IPS-NIHi11 (cell line): ENCODE results near the gene GPR17.

ENCODE experiments used
- DNase-seq: peaks from one replicate; pipeline ENCODE4 v3.0.0; 2012; ENCODE audit warnings: mixed read lengths, low spot score

The GPR17 gene

GRCh38 chr2:127645395-127646291 lies at the start of gene GPR17:
Gene GPR17 (plus strand): TSS chr2:127646153. CDS start chr2:127650736, 4,583 bp downstream.
- no peak for DNase-seq

GRCh38 chr2:127596311-127597045 lies 49.5 kb upstream of the GPR17 start:
- DNase-seq = no peak

DNA sequence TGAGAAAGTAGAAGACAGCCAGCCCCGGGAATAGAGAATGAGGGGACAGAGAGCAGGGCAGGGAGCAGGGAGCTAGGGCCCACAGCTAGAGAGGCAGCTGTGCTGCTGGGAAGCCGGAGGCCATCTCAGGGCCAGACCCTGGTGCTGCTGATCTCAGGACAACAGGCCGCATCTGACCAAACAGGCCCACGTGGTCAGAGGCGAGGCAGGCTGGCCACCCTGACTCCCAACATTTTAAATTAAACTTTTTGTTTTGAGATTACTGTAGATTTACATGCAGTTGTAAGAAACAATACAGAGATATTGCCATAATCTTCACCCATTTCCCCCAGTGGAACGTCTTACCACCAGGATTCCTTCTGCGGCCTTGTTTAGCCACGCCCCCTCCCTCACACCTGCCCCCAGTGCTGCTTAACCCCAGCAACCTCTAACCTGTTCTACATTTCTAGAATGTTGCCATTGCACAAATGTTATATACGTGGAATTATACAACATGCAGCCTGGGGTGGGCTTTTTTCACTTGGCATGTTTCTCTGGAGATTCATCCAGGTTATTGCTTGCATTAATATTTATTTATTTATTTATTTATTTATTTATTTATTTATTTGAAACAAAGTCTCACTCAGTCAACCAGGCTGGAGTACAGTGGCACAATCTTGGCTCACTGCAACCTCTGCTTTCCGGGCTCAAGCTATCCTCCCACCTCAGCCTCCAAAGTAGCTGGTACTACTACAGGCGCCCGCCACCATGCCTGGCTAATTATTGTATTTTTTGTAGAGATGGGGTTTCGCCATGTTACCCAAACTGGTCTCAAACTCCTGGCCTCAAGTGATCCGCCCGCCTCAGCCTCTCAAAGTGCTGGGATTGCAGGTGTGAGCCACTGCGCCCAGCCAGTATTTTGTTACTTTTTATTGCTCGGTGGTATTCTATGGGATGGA lies 48.6 kb upstream of the GPR17 start:
- no peak for DNase-seq

DNA sequence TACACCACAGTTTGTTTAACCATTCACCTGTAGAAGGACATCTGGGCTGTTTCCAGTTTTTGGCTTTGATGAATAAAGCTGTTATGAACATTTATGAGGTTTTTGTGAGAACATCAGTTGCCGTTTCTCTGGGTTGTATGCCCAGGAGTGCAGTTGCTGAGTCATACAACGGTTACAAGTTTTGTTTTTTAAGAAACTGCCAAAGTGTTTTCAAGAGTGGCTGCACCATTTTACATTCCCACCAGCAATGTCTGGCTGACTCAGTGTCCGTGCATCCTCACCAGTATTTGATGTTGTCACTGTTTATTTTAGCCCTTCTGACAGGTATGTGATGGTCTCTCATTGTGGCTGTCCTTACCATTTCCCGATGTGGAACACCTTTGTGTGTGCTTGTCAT lies 48.0 kb upstream of the GPR17 start:
- DNase-seq = no peak

- DNase-seq = no peak
Measured at GRCh38 chr2:127598711-127599110, 47.2 kb upstream of the GPR17 start.

GRCh38 chr2:127599211-127599610 lies 46.7 kb upstream of the GPR17 start:
- no peak for DNase-seq

DNA sequence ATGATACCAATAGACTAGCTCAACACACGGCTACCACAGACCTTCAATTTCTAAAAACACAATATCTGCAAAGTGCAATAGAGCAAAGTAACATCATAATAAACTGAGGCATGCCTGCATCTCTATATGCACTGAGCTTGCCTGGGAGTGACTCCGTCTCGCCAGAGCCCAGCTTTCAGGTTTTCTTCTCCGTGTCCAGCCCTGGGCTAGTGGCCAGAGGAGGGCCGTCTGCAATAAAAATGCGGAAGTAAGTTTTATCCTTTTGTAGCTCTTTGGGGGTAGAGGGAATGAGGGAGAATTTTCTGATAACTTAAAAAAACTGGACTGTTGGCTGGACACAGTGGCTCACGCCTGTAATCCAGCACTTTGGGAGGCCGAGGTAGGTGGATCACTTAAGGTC lies 41.0 kb upstream of the GPR17 start:
- no peak for DNase-seq

GRCh38 chr2:127605691-127606263 lies 40.2 kb upstream of the GPR17 start:
- DNase-seq = no peak

DNA sequence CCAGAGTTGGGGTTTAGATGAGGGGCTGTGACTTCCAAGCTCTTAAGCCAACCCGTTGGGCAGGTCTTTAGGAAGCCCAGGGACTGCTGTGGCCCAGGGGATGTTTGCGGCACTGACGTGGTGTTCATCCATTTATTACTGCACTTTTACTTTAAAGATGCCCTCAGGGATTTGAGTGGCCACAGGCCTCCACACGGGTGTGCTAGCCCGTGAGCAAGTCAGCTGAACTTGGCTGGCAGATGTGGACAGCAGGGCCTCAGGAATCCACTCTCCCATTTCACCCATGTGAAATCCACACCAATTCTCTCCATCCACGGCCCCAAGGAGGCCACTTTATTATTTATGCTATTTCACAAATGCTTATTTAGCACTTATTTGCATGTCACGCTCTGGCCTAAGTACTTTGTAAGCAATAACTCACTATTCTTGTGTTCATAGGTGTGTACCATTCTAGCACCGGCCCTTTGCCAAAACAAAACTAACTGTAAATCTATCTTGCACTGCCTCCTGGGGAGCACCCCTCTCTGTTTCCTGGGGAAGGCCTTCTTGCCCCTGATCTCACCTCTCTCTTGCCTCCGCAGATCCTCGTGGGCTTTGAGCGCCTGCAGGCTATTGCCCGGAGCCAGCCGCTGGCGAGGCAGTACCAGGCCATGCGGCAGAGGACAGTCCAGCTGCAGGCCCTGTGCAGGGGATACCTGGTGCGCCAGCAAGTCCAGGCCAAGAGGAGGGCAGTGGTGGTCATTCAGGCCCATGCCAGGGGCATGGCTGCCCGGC lies 39.1 kb upstream of the GPR17 start:
- no peak for DNase-seq

DNA sequence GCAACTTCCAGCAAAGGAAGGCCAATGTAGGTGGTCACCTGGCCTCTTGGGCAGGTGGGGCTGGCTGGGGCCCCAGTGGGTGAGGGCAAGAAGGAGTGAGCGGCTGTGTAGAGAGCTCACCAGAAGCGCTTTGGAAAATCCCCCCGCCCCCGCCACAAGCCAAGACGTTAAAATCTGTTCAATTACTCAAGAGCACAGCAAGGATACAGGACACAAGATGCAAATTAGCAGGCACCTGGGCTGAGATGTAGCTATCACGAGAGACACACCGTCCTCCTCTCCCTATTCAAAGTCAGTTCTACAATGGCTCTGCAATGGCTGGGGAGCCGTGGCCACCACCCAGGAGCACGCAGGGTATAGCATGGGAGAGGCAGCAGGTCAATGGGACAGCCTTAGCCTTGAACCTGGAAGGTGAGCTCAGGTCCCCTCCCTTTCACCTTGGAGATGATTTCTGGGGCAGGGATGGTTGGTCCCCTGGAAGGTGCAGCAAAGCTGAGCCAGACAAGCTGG lies 38.5 kb upstream of the GPR17 start:
- DNase-seq = no peak

- no peak for DNase-seq
Measured at GRCh38 chr2:127608061-127609030, 37.6 kb upstream of the GPR17 start.

DNA sequence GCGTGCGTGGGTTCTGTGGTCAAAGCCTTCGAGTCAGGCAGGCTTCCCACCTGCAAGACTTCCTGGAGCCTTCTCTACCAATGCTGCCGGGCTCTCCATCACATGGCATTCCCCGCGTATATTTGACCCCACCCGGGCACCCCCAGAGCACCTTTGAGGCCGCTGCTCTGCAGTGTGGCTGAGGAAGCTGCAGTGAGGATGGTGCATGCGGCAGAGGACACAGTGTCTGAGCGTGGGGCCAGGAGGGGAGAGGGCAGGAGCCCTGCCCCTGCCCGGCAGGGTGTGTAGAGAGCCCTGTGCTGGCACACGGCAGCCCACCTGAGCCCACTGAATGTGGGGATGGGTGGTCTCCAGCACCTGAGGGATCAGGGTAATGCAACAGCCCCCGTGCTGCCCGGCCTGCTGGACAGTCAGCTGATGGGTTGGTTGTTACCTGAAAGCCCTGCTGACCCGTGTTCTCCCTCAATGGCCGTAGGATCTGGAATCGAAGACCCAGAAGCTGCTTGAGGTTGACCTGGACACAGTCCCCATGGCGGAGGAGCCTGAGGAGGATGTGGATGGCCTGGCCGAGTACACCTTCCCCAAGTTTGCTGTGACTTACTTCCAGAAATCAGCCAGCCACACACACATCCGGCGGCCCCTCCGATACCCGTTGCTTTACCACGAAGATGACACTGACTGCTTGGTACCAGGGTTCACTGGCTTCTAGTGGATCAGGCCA lies 36.8 kb upstream of the GPR17 start:
- DNase-seq = no peak

- no peak for DNase-seq
Measured at GRCh38 chr2:127609818-127610217, 36.1 kb upstream of the GPR17 start.

- no peak for DNase-seq
Measured at GRCh38 chr2:127610561-127610960, 35.4 kb upstream of the GPR17 start.

DNA sequence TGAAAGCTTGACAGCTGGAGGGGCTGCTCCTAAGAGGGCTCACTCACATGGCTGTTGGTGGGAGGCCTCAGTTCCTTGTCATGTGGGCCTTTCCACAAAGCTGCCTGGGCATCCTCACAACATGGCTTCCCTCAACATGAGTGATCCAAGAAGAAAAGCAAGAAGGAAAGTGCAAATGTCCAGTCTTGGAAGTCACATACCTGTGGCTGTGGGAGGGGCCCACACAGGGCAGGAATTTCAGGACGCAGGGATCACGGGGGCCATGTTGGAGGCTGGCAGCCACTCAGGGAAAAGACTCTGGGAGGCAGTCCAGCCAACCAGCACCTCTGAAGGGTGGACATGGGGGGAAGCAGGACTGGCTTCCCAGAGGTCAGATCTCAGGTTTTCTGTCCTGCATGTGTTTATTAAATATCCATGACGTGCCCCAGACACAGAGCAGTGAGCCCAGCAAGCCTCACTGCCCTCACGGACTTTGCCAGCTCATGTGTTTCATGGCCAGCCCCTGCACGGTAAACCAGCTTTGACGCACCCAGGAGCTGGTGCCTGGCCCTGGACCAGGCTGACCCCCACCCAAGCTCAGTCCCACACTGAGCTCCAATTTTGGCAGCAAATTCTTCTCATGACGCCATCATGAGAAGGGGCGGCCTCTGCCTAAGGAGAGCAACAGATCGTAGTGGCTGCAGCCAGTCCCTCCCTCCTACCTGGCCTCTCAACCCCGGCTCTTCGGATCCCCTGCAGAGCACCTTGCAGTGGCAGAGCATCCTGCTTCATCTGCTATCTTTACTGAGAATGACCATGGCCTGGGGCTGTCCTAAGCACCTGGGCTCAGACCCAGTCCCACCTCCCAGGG lies 34.7 kb upstream of the GPR17 start:
- no peak for DNase-seq

DNA sequence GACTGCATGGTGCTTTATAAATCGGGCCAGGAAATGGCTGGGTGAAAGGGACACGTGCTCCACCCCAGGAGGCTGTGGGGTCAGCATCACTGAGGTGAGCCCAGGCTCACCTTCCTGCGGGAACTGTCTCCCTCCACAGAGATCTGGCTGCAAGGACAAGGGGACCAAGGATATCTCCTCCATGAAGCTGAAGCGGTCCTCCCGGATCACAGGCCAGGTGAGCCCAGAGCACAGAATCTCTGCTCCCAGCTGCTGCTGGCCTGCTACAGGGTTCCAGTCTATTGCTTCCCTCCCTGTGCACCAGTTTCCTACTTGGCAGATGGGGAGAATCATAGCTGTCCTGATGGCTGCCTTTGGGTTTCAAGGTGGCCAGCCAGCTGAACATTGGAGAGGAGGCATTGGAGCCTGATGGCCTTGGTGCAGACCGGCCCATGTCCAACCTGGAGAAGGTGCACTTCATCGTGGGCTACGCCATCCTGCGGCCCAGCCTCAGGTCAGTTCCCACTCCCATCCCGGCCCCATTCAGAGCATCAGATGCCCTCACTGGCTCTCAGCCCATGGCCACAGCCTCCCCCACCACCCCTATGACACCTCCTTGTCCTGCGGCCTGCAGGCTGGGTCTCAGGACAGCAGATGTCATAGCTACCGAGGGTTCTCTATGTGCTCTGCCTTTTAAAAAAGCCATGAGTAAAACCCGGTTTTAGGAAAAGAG lies 33.7 kb upstream of the GPR17 start:
- no peak for DNase-seq

GRCh38 chr2:127614246-127614645 lies 31.7 kb upstream of the GPR17 start:
- DNase-seq = no peak
